Ovary (tissue), 9 donors: ENCODE results near the gene CAPN13. TPM values are rescaled to one million over a fixed set of nuclear protein-coding genes. Genes with fewer than 3 reads are reported as not detected.

ENCODE experiments used
- DNase-seq, 5 donors: peaks; one replicate each; pipeline ENCODE4 v3.0.0-alpha.2; 2019 to 2020
- H3K27ac ChIP-seq, 2 donors: fragments of 200-600 bp; one replicate each; pipeline versions ENCODE4 v1.5.1 to v1.8.0; 2019 to 2022
- H3K27me3 ChIP-seq: fragments of 200-600 bp; one replicate; pipeline ENCODE4 v1.8.0; 2022
- H3K36me3 ChIP-seq: fragments of 200-600 bp; sonication (generic); one replicate; pipeline ENCODE4 v1.5.1; 2019
- H3K4me1 ChIP-seq: one replicate; pipeline ENCODE4 v1.8.1; 2013; ENCODE audit warnings: mild to moderate bottlenecking, moderate library complexity; ENCODE audit not compliant: insufficient read depth
- H3K4me3 ChIP-seq: fragments of 200-600 bp; sonication (generic); one replicate; pipeline ENCODE4 v1.5.1; 2017
- H3K9me3 ChIP-seq, 2 donors: fragments of 200-600 bp in 1 of 2; sonication (generic) in 1 of 2; one replicate each; pipeline versions ENCODE4 v1.5.1 to v1.8.1; 2013 to 2019; ENCODE audit warnings: mild to moderate bottlenecking in 1 of 2, moderate library complexity in 1 of 2
- CTCF ChIP-seq, 3 donors: fragments of 450-650 bp in 2 of 3; fragments of 200-600 bp in 1 of 3; IDR thresholded peaks; one replicate each; pipeline versions ENCODE4 v1.5.1 to v1.8.0; 2016 to 2022; ENCODE audit warnings: antibody characterized with exemption in 3 of 3, mild to moderate bottlenecking in 1 of 3
- EP300 ChIP-seq: sonication (generic); formaldehyde crosslinking; IDR thresholded peaks from one replicate; pipeline ENCODE4 v1.6.1; 2017; ENCODE audit warnings: antibody characterized with exemption
- POLR2A ChIP-seq: fragments of 450-650 bp; IDR thresholded peaks from one replicate; pipeline ENCODE4 v1.6.1; 2017; ENCODE audit warnings: antibody characterized with exemption, mild to moderate bottlenecking, moderate library complexity
- WGBS, 3 donors: extraction: QIAGEN DNeasy Blood & Tissue Kit in 1 of 3; methylation state at CpG; one replicate each; pipeline versions ENCODE4 v1.1.5 to v1.1.7; 2013 to 2017; 5-methylcytosine and 5-hydroxymethylcytosine counted together
- intact Hi-C, 4 donors: fragments of 100-400 bp; cut with DNase I; formaldehyde crosslinking; loops; one replicate each; pipeline versions ENCODE4 v1.11.0 to v1.15.1; 2022 to 2023
- polyA plus RNA-seq, 2 donors: library from polyadenylated mRNA; stranded (reverse); fragments of 200-250 nt in 1 of 2; fragments of 350-450 nt in 1 of 2; fragmentation: Illumina TruSeq in 1 of 2; extraction: RNeasy Lipid Tissue Mini Kit (QIAGEN cat#74804) in 1 of 2; gene quantifications; one replicate each; pipeline ENCODE4 v1.2.3, GENCODE V29; 2013 to 2014
- total RNA-seq, 7 donors: library from RNA; depleted of rRNA in 2 of 7; stranded (reverse); fragments of >200 nt in 2 of 7; fragmentation: NEBNext Ultra II Directional in 3 of 7; extraction: Animal tissue kit (Norgen Biotek cat#: 25700) in 3 of 7; gene quantifications; one replicate each; pipeline versions ENCODE4 v1.1.0 to v1.2.4, GENCODE V29; 2016 to 2023
- donor health status: DM: no; HTN: no; CAD: no; lungs with moderate emphysema.
- donor health status: DM: no; HTN: no; CAD: no.
- donor health status: Bipolar disorder and iron deficiency.
- donor health status: DM: yes; HTN: yes; CAD: no.
- donor health status: DM: no; HTN: no; CAD: no.
- donor health status: DM: yes; HTN: yes; CAD: no.

CAPN13 gene
- total and polyA plus RNA-seq, 9 donors: 0.05 to 2.5 (median 0.30) TPM; not detected in 4

GRCh38 chr2:30790879-30791278 is 16.4 kb downstream of the CAPN13 start:
- WGBS, 3 donors: 66 to 69% (median 67%) methylated on average over 3 of the region's 3 CpGs

GRCh38 chr2:30789670-30790210 is 17.5 kb downstream of the CAPN13 start:
- Histone ChIP-seq H3K36me3 (no peaks in the 10 kb centered on the region), H3K4me3 (no peak overlapping the region), H3K27me3 (no peaks in the 10 kb centered on the region), H3K4me1 (no peaks in the 10 kb centered on the region), H3K27ac (no peak overlapping the region), H3K9me3 (no peaks in the 10 kb centered on the region)
- DNase-seq: no peak
- WGBS, 3 donors: 73 to 84% (median 76%) methylated on average over 4 of the region's 4 CpGs
- intact Hi-C loops: no loop called here
- TF ChIP-seq CTCF (IDR thresholded peaks at IDR 0.05) (no peak), EP300 (no peak), POLR2A (no peak)

More at GRCh38 chr2:30790879-30791278, 16.4 kb downstream of the CAPN13 start:
- no peaks in the 10 kb centered on the region for H3K36me3 ChIP-seq
- H3K4me3 ChIP-seq: no peak overlapping the region
- H3K4me1 ChIP-seq: no peaks in the 10 kb centered on the region
- TF ChIP-seq POLR2A (no peak), EP300 (no peak)
- H3K9me3 ChIP-seq: no peaks in the 10 kb centered on the region
- H3K27me3 ChIP-seq: no peaks in the 10 kb centered on the region
- intact Hi-C loops: no loop called here
- DNase-seq: no peak
- H3K27ac ChIP-seq: no peak overlapping the region

GRCh38 chr2:30786923-30787685 is 20.1 kb downstream of the CAPN13 start:
- Histone ChIP-seq H3K4me1 (no peaks in the 10 kb centered on the region), H3K27ac (no peak overlapping the region), H3K4me3 (no peak overlapping the region), H3K9me3 (no peaks in the 10 kb centered on the region), H3K27me3 (no peaks in the 10 kb centered on the region), H3K36me3 (no peaks in the 10 kb centered on the region)
- TF ChIP-seq POLR2A (no peak), EP300 (no peak), CTCF (IDR thresholded peaks at IDR 0.05) (no peak)
- 75 to 82% (median 78%) methylated on average over 12 of the region's 12 CpGs for WGBS, 3 donors
- intact Hi-C loops: no loop called here
- no peak for DNase-seq

GRCh38 chr2:30784682-30785081 is 22.6 kb downstream of the CAPN13 start:
- intact Hi-C loops: no loop called here

More at GRCh38 chr2:30784682-30785081, 22.6 kb downstream of the CAPN13 start:
- Histone ChIP-seq H3K9me3 (no peaks in the 10 kb centered on the region), H3K4me1 (no peaks in the 10 kb centered on the region), H3K36me3 (no peaks in the 10 kb centered on the region), H3K27me3 (no peaks in the 10 kb centered on the region), H3K27ac (no peak overlapping the region), H3K4me3 (no peak overlapping the region)
- DNase-seq: no peak
- no peak for TF ChIP-seq EP300
- TF ChIP-seq CTCF (IDR thresholded peaks at IDR 0.05): no peak
- TF ChIP-seq POLR2A: no peak
- WGBS, 3 donors: 70 to 85% (median 81%) methylated on average over 3 of the region's 3 CpGs
